OCI-LY3 (cell line): ENCODE data around the gene PDE9A.

ENCODE experiments used
- H2AFZ ChIP-seq: fragments of 200-600, 300-600 bp; shearing (Covaris generic); 2 replicates; pipeline ENCODE4 v1.6.0; 2014; ENCODE audit warnings: antibody characterized with exemption, low read depth, low read length
- H3K27ac ChIP-seq: fragments of 200-600, 300-600 bp; sonication (generic); 2 replicates; pipeline ENCODE4 v1.5.1; 2014; ENCODE audit warnings: mild to moderate bottlenecking, low read length, moderate library complexity, mixed read lengths
- H3K27me3 ChIP-seq: fragments of 200-600, 300-600 bp; sonication (generic); 2 replicates; pipeline ENCODE4 v1.6.1; 2014; ENCODE audit warnings: low read depth, low read length, mixed read lengths
- H3K36me3 ChIP-seq: fragments of 200-600, 300-600 bp; sonication (generic); replicated peaks from 2 replicates; pipeline ENCODE3; 2014; ENCODE audit warnings: low read depth, low read length, mixed read lengths
- H3K4me1 ChIP-seq: fragments of 300-600, 200-600 bp; sonication (generic); 2 replicates; pipeline ENCODE4 v1.6.1; 2014; ENCODE audit warnings: low read length, mixed read lengths
- H3K4me2 ChIP-seq: fragments of 200-600, 300-600 bp; sonication (generic); 2 replicates; pipeline ENCODE4 v1.6.1; 2014; ENCODE audit warnings: low read length, mixed read lengths
- H3K4me3 ChIP-seq: fragments of 300-600, 200-600 bp; sonication (generic); 2 replicates; pipeline ENCODE4 v1.5.1; 2014; ENCODE audit warnings: antibody characterized with exemption, mild to moderate bottlenecking, low read length, moderate library complexity
- H3K79me2 ChIP-seq: fragments of 300-600, 200-600 bp; shearing (Covaris generic); 2 replicates; pipeline ENCODE4 v1.6.1; 2014; ENCODE audit warnings: mild to moderate bottlenecking, low read length, mixed read lengths
- H3K9ac ChIP-seq: fragments of 300-600, 200-600 bp; shearing (Covaris generic); 2 replicates; pipeline ENCODE4 v1.6.0; 2014; ENCODE audit warnings: mild to moderate bottlenecking, low read length, moderate library complexity
- H3K9me3 ChIP-seq: fragments of 200-600, 300-600 bp; shearing (Covaris generic); 2 replicates; pipeline ENCODE4 v1.6.1; 2014; ENCODE audit warnings: low read length, mixed read lengths; ENCODE audit not compliant: insufficient read depth
- H4K20me1 ChIP-seq: fragments of 200-600, 300-600 bp; sonication (generic); 2 replicates; pipeline ENCODE4 v1.6.1; 2016; ENCODE audit warnings: low read length, mixed read lengths; ENCODE audit not compliant: insufficient read depth
- EZH2phosphoT487 ChIP-seq: fragments of 200-600 bp; shearing (Covaris generic); IDR thresholded peaks from 2 replicates; pipeline ENCODE4 v1.6.1; 2018; ENCODE audit warnings: antibody characterized with exemption, mixed run types, low read depth
- TF ChIP-seq, protein P1 (sequence below): fragments of 200-600, 300-600 bp; sonication (generic); IDR thresholded peaks from 2 replicates; pipeline ENCODE4 v1.5.1; 2014; ENCODE audit warnings: antibody characterized with exemption, low read length, low read depth

PDE9A gene

DNA sequence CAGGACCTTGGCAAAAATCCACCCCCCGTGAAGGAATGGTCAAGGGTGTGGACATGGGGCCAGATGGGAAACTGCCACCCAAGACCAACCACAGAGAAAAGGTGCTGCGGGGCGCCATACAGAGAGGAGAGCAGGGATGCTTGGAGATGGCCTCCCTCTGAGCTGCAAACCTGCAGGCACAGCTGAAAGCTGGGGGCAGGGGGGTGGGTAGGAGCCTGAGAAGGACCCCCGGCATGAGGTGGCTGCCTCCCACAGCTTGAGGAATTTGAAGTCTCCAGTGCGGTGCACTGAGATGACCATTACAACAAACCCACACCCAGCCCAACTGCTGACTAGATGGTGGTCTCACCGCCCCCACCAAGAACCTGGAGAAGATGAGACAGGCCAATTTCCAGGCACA lies 141.1 kb downstream of the PDE9A start:
- H3K9me3 ChIP-seq: no peaks in the 10 kb centered on the region
- H3K4me3 ChIP-seq: no peak overlapping the region
- no peak overlapping the region for H2AFZ ChIP-seq
- no peaks in the 10 kb centered on the region for H3K36me3 ChIP-seq
- no peaks in the 10 kb centered on the region for H4K20me1 ChIP-seq
- TF ChIP-seq, protein P1, sequence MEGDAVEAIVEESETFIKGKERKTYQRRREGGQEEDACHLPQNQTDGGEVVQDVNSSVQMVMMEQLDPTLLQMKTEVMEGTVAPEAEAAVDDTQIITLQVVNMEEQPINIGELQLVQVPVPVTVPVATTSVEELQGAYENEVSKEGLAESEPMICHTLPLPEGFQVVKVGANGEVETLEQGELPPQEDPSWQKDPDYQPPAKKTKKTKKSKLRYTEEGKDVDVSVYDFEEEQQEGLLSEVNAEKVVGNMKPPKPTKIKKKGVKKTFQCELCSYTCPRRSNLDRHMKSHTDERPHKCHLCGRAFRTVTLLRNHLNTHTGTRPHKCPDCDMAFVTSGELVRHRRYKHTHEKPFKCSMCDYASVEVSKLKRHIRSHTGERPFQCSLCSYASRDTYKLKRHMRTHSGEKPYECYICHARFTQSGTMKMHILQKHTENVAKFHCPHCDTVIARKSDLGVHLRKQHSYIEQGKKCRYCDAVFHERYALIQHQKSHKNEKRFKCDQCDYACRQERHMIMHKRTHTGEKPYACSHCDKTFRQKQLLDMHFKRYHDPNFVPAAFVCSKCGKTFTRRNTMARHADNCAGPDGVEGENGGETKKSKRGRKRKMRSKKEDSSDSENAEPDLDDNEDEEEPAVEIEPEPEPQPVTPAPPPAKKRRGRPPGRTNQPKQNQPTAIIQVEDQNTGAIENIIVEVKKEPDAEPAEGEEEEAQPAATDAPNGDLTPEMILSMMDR: no peak
- TF ChIP-seq EZH2phosphoT487: no peak
- H3K4me2 ChIP-seq: no peak overlapping the region
- no peaks in the 10 kb centered on the region for H3K4me1 ChIP-seq
- H3K27me3 ChIP-seq: peaks cover 8% of the 10 kb centered on the region
- H3K79me2 ChIP-seq: no peaks in the 10 kb centered on the region
- H3K27ac ChIP-seq: no peak overlapping the region
- H3K9ac ChIP-seq: no peak overlapping the region

DNA sequence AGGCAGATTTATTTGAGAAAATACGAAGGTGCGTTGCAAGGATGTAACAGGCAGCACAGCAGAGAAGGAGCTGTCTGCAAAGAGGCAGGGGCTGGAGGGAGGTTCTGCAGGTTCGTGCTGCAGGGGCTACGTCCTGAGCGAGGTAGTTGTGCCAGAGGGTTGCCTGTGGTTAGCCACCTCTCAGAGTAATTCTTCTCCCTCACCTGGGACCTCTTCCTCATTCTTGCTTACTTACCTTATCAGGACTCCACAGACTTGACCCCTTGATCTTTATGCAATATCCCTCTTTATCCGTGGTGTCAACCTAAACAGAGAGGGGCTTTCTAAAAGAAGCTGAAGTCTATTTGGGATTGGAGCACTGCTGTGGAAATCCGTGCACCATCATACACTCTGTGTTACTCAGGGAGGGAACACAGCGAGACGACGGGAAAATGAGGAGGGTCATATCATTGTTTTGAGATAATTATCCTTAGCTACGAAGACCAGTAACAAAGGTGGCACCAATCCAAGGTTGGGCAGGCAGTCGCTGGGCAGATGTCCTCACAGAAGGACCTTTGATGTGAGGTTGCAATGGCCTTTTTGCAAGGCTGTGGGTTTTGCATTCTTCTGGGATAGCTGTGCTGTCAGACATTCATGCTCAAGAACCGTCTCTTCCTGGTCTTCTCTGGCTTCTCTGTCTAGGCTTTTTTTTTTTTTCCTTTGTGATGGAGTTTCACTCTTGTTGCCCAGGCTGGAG lies 143.1 kb downstream of the PDE9A start:
- Histone ChIP-seq H2AFZ (no peak overlapping the region), H3K36me3 (no peaks in the 10 kb centered on the region), H3K4me3 (no peak overlapping the region), H3K79me2 (no peaks in the 10 kb centered on the region), H3K27ac (no peak overlapping the region), H3K9ac (no peak overlapping the region), H3K4me2 (no peak overlapping the region), H4K20me1 (no peaks in the 10 kb centered on the region), H3K27me3 (peaks cover 5% of the 10 kb centered on the region), H3K4me1 (no peaks in the 10 kb centered on the region), H3K9me3 (no peaks in the 10 kb centered on the region)
- no peak for TF ChIP-seq EZH2phosphoT487
- TF ChIP-seq, protein P1: no peak

DNA sequence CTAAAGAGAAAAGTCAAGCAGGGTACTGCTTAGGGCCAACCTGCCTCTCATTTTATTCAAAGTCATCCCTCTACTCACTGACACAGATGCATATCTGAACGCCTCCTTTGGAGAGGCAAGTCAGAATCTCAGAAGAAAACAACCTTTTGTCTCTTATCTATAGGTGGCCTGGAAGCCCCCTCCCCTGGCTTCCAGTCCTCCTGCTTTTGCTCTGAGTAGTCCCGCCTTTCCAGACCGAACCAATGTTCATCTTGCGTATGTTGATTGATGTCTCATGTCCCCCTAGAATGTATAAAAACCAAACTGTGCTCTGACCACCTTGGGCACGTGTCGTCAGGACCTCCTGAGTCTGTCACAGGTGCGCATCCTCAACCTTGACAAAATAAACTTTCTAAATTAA lies 144.1 kb downstream of the PDE9A start:
- no peak overlapping the region for H3K4me2 ChIP-seq
- H4K20me1 ChIP-seq: no peaks in the 10 kb centered on the region
- no peak overlapping the region for H3K9ac ChIP-seq
- no peak overlapping the region for H2AFZ ChIP-seq
- no peaks in the 10 kb centered on the region for H3K9me3 ChIP-seq
- no peak for TF ChIP-seq EZH2phosphoT487
- TF ChIP-seq, protein P1: no peak
- H3K36me3 ChIP-seq: no peaks in the 10 kb centered on the region
- no peaks in the 10 kb centered on the region for H3K79me2 ChIP-seq
- H3K4me3 ChIP-seq: no peak overlapping the region
- H3K4me1 ChIP-seq: no peaks in the 10 kb centered on the region
- H3K27me3 ChIP-seq: peaks cover 3% of the 10 kb centered on the region; the same call in 1 of the 2 replicates
- no peak overlapping the region for H3K27ac ChIP-seq

DNA sequence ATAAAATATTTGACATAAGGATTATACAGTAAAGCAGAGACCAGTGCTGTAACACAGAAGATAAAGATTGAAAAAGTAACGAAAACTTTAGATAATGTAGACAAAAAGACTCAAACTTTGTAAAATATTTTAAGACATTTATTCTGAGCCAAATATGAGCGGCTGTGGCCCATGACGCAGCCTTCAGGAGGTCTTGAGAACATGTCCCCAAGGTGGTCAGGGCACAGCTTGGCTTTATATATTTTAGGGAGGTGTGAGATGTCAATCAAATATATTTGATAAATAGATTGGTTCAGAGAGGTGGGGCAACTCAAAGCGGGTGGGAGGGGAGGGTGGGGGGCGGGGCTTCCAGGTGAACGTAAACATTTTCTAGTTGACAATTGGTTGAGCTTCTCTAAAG lies 144.7 kb downstream of the PDE9A start:
- H3K4me2 ChIP-seq: no peak overlapping the region
- H3K9ac ChIP-seq: no peak overlapping the region
- H2AFZ ChIP-seq: no peak overlapping the region
- no peak overlapping the region for H3K4me3 ChIP-seq
- H3K27me3 ChIP-seq: peaks cover 3% of the 10 kb centered on the region; the same call in 1 of the 2 replicates
- H3K4me1 ChIP-seq: no peaks in the 10 kb centered on the region
- no peaks in the 10 kb centered on the region for H3K9me3 ChIP-seq
- H3K36me3 ChIP-seq: no peaks in the 10 kb centered on the region
- H4K20me1 ChIP-seq: no peaks in the 10 kb centered on the region
- TF ChIP-seq EZH2phosphoT487: no peak
- TF ChIP-seq, protein P1: no peak
- no peaks in the 10 kb centered on the region for H3K79me2 ChIP-seq
- H3K27ac ChIP-seq: no peak overlapping the region
